GM19240 (cell line): ENCODE data around the gene FRA10AC1.

Source experiments
- DNase-seq: peaks from one replicate; pipeline ENCODE4 v3.0.0; 2011; ENCODE audit warnings: low spot score; ENCODE audit not compliant: insufficient read length

FRA10AC1 gene, protein sequence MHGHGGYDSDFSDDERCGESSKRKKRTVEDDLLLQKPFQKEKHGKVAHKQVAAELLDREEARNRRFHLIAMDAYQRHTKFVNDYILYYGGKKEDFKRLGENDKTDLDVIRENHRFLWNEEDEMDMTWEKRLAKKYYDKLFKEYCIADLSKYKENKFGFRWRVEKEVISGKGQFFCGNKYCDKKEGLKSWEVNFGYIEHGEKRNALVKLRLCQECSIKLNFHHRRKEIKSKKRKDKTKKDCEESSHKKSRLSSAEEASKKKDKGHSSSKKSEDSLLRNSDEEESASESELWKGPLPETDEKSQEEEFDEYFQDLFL

GRCh38 chr10:93702210-93703001 is at the start of gene FRA10AC1:
Gene FRA10AC1 (minus strand): TSS chr10:93702592. CDS start chr10:93700106, 2,486 bp downstream.
- peak; percentile 47 for DNase-seq

DNA sequence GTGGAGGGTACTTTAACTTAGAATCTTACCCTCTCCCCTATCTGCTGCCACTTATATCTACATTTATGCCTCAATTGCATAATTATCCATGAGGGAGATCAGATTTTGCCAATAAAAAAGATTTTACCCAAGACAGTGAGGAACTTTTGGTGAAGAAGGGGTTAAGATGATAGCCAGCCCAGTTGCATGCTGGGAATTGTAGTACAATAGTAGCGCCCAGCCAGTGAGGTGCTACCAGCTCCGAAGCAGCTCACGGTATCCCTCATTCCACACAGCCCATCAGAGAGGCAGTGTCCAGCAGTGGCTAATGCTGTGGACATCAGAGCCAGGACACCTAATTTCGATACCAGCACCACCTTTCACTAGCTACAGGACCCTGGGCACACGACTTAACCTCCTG is 49.4 kb upstream of the FRA10AC1 start:
- DNase-seq: no peak

DNA sequence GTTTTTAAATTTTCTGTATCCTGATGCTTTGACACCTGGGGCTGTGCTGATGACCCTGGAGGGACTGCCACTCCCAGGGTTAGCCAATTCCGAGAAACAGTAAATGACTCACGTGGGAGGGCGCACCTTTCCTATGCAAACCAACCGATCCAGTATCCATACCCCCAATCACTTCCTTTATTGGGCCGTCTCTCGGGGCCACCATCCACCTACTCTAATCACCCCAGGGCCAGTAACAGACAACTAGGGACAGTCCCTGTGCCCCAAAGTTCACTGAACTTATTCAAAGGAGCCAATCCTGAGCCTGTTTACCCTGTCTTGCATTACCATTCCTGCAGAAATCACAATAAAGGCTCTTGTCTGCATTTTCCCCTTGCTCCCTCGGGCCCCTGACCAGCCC is 48.7 kb upstream of the FRA10AC1 start:
- no peak for DNase-seq

GRCh38 chr10:93749218-93749799 is 46.9 kb upstream of the FRA10AC1 start:
- no peak for DNase-seq

- DNase-seq: no peak
Measured at GRCh38 chr10:93746844-93747284, 44.5 kb upstream of the FRA10AC1 start.

GRCh38 chr10:93745408-93746065 is 43.1 kb upstream of the FRA10AC1 start:
- no peak for DNase-seq

DNA sequence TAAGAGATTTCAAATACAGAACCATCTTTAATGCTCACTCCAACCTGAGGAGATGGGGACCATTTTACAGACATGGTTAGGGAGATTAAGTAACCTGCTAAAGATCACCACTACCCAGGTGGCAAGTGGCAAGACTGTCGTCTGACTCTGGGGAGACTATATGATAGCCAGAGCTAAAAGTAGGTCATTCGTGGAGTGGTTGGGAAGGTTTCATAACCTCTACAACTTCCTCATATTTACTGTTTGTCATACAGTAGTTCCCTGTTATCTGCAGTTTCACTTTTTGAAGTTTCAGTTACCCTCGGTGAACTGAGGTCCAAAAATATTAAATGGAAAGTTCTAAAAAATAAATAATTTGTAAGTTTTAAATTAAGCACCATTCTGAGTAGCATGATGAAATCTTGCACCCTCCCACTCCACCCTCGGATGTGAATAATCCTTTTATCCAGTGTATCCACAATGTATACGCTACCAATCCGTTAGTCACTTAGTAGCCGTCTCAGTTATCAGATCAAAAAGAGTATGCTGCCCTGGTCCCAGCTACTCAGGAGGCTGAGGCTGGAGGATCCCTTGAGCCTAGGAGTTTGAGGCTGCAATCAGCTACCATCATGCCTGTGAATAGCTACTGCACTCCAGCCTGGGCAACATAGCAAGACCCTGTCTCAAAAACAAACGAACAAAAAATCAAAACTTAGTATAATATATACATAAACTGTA is 40.4 kb upstream of the FRA10AC1 start:
- no peak for DNase-seq

- no peak for DNase-seq
Measured at GRCh38 chr10:93741367-93741766, 39.0 kb upstream of the FRA10AC1 start.

DNA sequence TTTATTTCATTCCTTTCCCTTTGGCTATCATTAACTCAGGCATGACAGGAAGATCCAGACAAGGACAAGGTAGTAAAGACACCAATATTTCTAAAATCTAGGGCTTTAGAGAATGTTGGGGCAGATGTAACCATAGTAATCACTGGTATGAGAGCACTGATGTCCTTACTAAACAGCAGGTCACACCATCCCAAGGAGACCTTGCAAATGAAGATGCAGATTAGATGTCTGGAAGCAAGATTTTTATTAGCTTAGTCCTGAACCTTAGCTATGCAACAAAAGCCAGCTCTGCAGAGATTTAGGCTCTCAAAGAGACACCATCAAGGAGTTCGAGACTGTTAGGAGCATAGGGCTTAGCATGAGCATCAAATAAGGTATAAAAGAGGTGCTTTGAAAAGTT is 23.6 kb upstream of the FRA10AC1 start:
- no peak for DNase-seq

DNA sequence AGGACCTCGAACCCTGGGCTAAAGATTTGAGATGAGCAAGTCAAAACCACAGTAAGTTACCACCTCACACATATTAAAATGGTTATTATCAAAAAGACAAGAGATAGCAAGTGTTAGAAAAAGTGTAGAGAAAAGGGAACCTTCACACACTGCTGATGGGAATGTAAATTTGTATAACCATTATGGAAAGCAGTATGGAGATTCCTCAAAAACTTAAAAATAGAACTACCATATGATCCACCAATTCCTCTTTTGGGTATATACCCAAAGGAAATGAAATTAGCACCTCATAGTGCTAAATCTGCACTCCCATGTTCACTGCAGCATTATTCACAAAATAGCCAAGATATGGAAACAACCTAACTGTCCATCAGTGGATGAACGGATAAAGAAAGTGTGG is 20.8 kb upstream of the FRA10AC1 start:
- DNase-seq: no peak

GRCh38 chr10:93722550-93722949 is 20.2 kb upstream of the FRA10AC1 start:
- DNase-seq: no peak

GRCh38 chr10:93719901-93720300 is 17.5 kb upstream of the FRA10AC1 start:
- no peak for DNase-seq

DNA sequence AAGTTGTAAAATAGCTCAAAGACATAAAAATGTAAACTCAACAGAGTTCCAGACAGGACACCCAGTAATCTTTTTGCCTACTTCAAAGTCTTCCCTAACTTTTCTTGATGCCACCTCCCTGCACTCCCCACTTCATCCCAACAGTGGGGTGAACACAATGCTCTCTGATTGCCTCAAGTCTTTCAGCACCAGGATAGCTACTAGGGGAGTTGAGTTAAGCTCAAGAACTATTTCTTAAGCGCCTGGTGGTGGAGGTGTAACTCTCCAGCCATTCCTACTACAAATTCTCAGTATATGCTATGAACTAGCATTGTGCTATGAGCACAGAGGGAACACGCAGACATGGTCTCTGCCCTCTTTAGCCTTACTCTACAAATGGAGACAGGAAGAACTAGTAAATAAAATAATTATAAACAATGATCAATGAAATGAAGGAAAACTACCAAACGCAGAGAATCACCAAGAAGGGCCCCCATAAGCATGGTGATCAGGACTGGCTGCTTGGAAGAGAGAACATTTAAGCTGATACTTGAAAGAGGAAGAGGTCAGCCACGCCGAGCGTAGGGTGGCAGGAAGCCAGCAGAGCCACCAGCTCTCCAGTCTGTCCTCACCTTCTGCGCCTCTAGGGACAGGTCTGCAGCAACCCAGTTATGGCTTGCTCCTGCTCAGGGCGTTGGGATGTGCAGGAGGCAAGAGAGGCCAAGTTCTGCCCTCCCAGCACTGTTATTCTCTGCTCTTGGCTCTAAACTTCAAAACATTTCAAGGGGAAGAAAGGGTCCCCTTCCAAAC is 16.7 kb upstream of the FRA10AC1 start:
- no peak for DNase-seq

DNA sequence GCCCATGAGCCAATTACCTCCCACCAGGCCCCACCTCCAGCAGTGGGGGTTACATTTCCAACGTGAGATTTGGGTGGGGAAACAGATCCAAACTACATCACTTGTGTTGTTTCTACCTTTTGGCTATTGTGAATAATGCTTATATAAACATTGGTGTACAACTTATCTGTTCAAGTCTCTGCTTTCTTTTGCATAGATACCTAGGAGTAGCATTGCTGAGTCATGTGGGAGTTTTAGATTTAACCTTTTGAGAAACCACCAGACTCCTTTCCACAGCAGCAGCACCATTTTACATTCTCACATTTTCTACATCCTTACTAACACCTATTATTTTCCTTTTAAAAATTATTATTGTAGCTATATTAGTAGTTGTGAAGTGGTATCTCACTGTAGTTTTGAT is 14.4 kb upstream of the FRA10AC1 start:
- no peak for DNase-seq

- no peak for DNase-seq
Measured at GRCh38 chr10:93715345-93715744, 13.0 kb upstream of the FRA10AC1 start.

- no peak for DNase-seq
Measured at GRCh38 chr10:93712593-93712992, 10.2 kb upstream of the FRA10AC1 start.

DNA sequence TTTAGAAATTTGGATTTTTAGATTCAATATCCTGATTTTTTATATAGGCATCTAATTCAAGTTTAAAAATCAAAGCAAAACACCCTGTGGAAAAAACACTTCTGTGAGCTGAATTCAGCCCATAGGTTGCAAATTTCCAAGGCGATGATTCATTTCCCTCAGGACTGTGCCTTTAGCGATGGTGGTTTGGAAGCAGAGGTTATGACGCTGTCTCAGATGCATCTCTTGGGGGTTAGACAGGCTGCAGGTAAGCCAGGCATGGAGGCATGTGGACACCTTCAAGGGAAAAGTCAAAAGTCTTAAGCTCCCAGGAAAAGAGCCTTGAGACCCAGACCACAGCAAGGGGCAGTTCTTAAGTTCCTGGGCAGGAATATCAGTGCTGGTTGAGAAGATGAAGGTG is 9.5 kb upstream of the FRA10AC1 start:
- DNase-seq: no peak

DNA sequence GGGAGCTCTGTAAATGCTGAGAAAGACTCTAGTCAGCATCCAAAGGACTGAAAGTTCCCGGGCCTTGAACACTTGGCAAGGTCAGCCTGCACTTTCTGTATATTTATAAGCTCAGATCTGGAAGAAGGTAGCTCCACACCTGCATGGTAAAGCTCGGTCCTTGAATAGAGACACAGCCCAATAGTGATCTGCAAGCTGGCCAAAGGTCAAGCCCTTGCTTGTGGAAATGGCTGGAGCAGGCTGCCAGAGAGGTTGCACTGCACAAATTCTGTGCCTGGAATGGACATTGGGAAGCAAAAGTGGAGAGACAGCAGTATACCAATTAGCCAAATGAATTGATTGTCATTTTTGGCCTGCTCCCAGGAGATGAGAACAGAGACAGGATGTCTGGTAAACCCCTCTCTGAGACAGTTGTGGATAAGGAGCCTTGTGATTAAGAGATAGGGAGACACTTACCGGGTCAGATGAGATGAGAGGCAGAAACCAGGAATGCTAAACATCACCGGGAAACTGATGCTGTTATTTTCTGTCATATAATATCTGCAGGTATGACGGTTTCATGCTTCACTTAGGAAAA is 8.0 kb upstream of the FRA10AC1 start:
- no peak for DNase-seq

GRCh38 chr10:93707623-93708022 is 5.2 kb upstream of the FRA10AC1 start:
- no peak for DNase-seq

- no peak for DNase-seq
Measured at GRCh38 chr10:93704451-93704850, 2.1 kb upstream of the FRA10AC1 start.
